HEK293 (cell line): ENCODE results near the gene CDK8.
"Not testable (repeated sequence)": the region's sequence is repeated elsewhere in the genome, so short reads cannot be mapped to it uniquely, and the experiment has no call there.

ENCODE experiments used
- CTCF ChIA-PET: fragments of 350-600 bp; formaldehyde crosslinking; extraction: SDS; loops from one replicate; lab custom pipeline; 2021; ENCODE audit warnings: antibody characterized with exemption; lab: Yijun Ruan, JAX
- POLR2A ChIA-PET: fragments of 300-600 bp; formaldehyde crosslinking; extraction: SDS; loops from one replicate; lab custom pipeline; 2020; ENCODE audit warnings: antibody characterized with exemption, inconsistent platforms; lab: Yijun Ruan, JAX
- H3K27ac ChIP-seq: fragments of 200-500 bp; sonication (Bioruptor generic); 2 replicates; pipeline ENCODE4 v1.5.1; 2014; ENCODE audit warnings: low read depth, low read length, control low read depth, inconsistent platforms; ENCODE audit errors: extremely low read depth
- H3K36me3 ChIP-seq, 2 experiments: fragments of 200-500 bp in 1 of 2; sonication (Bioruptor generic) in 1 of 2; 1 replicate in 1 of 2; 2 replicates in 1 of 2; pipeline ENCODE4 v1.5.1; 2014 to 2017; ENCODE audit warnings: inconsistent platforms in 2 of 2, low read length in 2 of 2; ENCODE audit not compliant: control insufficient read depth in 2 of 2, insufficient read depth in 1 of 2
- H3K4me1 ChIP-seq: fragments of 200-500 bp; sonication (Bioruptor generic); 2 replicates; pipeline ENCODE4 v1.5.1; 2014; ENCODE audit warnings: mild to moderate bottlenecking, low read length, inconsistent platforms; ENCODE audit not compliant: control insufficient read depth, insufficient read depth
- H3K4me3 ChIP-seq: 2 replicates; pipeline ENCODE4 v1.5.1; 2011; ENCODE audit warnings: low read depth, mild to moderate bottlenecking, control low read depth, low read length, moderate library complexity
- H3K9me3 ChIP-seq: fragments of 200-500 bp; sonication (Bioruptor generic); 2 replicates; pipeline ENCODE4 v1.5.1; 2014; ENCODE audit warnings: low read depth, low read length, inconsistent platforms; ENCODE audit not compliant: control insufficient read depth, insufficient read depth
- GLI2 ChIP-seq: fragments of 450-650 bp; formaldehyde crosslinking; IDR thresholded peaks from 2 replicates; pipeline ENCODE4; 2017; ENCODE audit warnings: missing biosample characterization, missing genetic modification characterization, low read depth, borderline replicate concordance
- KLF1 ChIP-seq: fragments of 450-650 bp; formaldehyde crosslinking; IDR thresholded peaks from 2 replicates; pipeline ENCODE4 v1.5.1; 2016; ENCODE audit warnings: missing biosample characterization, missing genetic modification characterization
- REPIN1 ChIP-seq: fragments of 450-650 bp; formaldehyde crosslinking; IDR thresholded peaks from 2 replicates; pipeline ENCODE4 v1.5.1; 2017; ENCODE audit warnings: missing biosample characterization, missing genetic modification characterization, low read depth
- SCRT2 ChIP-seq: fragments of 450-650 bp; formaldehyde crosslinking; IDR thresholded peaks from 2 replicates; pipeline ENCODE4 v1.5.1; 2016; ENCODE audit warnings: missing biosample characterization, missing genetic modification characterization
- ZBTB17 ChIP-seq: fragments of 450-650 bp; formaldehyde crosslinking; IDR thresholded peaks from 2 replicates; pipeline ENCODE4 v1.5.1; 2016; ENCODE audit warnings: missing biosample characterization, missing genetic modification characterization
- ZNF155 ChIP-seq: fragments of 450-650 bp; formaldehyde crosslinking; IDR thresholded peaks from 2 replicates; pipeline ENCODE4 v1.5.1; 2016; ENCODE audit warnings: missing biosample characterization, missing genetic modification characterization
- ZNF248 ChIP-seq: fragments of 450-650 bp; formaldehyde crosslinking; IDR thresholded peaks from 2 replicates; pipeline ENCODE4 v1.5.1; 2017; ENCODE audit warnings: missing biosample characterization, missing genetic modification characterization
- ZNF302 ChIP-seq: fragments of 450-650 bp; formaldehyde crosslinking; IDR thresholded peaks from 2 replicates; pipeline ENCODE4 v1.5.1; 2016; ENCODE audit warnings: missing biosample characterization, missing genetic modification characterization, low read depth
- ZNF324 ChIP-seq: fragments of 450-650 bp; formaldehyde crosslinking; IDR thresholded peaks from 2 replicates; pipeline ENCODE4 v1.5.1; 2016; ENCODE audit warnings: missing biosample characterization, missing genetic modification characterization
- ZNF366 ChIP-seq: fragments of 450-650 bp; formaldehyde crosslinking; conservative IDR thresholded peaks from 2 replicates; pipeline ENCODE4 v1.5.1; 2016; ENCODE audit warnings: missing biosample characterization, missing genetic modification characterization
- ZNF596 ChIP-seq: fragments of 450-650 bp; IDR thresholded peaks from 2 replicates; pipeline ENCODE4 v1.5.0; 2018; ENCODE audit warnings: missing biosample characterization, mild to moderate bottlenecking, missing genetic modification characterization, moderate library complexity
- TF ChIP-seq, protein P1 (sequence below): fragments of 450-650 bp; formaldehyde crosslinking; IDR thresholded peaks from 2 replicates; pipeline ENCODE4 v1.5.1; 2016; ENCODE audit warnings: missing biosample characterization, missing genetic modification characterization
- TF ChIP-seq, protein P2 (sequence below): fragments of 450-650 bp; formaldehyde crosslinking; IDR thresholded peaks from 2 replicates; pipeline ENCODE4 v1.5.1; 2016; ENCODE audit warnings: missing biosample characterization, missing genetic modification characterization
- TF ChIP-seq, protein P3 (sequence below): fragments of 450-650 bp; formaldehyde crosslinking; IDR thresholded peaks from 2 replicates; pipeline ENCODE4 v1.5.1; 2016; ENCODE audit warnings: missing biosample characterization, missing genetic modification characterization

The CDK8 gene

DNA sequence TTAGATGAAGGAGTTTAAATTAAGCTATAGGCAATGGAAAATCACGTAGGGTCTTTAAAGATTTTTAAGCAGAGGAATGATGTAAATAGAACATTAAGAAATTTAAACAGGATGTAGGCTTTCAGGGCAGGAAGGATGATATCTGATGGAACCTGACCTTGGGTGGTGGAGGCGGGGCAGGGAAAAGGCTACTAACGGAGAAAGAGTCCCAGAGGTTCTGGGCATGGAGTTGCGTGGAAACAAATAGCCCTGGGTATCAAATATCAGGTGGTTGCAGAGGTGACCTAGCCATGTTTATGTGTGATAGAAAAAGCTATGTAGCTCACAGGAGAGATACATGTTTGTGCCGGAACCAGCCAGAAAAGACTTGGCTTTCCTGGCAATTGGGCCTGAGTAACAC lies 7.8 kb upstream of the CDK8 start (continued):
- TF ChIP-seq, protein P1, sequence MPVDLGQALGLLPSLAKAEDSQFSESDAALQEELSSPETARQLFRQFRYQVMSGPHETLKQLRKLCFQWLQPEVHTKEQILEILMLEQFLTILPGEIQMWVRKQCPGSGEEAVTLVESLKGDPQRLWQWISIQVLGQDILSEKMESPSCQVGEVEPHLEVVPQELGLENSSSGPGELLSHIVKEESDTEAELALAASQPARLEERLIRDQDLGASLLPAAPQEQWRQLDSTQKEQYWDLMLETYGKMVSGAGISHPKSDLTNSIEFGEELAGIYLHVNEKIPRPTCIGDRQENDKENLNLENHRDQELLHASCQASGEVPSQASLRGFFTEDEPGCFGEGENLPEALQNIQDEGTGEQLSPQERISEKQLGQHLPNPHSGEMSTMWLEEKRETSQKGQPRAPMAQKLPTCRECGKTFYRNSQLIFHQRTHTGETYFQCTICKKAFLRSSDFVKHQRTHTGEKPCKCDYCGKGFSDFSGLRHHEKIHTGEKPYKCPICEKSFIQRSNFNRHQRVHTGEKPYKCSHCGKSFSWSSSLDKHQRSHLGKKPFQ = no peak
- no peak for TF ChIP-seq ZNF155 (tag by site-specific recombination)
- TF ChIP-seq, protein P2, sequence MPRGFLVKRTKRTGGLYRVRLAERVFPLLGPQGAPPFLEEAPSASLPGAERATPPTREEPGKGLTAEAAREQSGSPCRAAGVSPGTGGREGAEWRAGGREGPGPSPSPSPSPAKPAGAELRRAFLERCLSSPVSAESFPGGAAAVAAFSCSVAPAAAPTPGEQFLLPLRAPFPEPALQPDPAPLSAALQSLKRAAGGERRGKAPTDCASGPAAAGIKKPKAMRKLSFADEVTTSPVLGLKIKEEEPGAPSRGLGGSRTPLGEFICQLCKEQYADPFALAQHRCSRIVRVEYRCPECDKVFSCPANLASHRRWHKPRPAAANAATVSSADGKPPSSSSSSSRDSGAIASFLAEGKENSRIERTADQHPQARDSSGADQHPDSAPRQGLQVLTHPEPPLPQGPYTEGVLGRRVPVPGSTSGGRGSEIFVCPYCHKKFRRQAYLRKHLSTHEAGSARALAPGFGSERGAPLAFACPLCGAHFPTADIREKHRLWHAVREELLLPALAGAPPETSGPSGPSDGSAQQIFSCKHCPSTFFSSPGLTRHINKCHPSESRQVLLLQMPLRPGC (tag by site-specific recombination) = no peak
- no peak for TF ChIP-seq REPIN1 (tag by site-specific recombination)
- no peak for TF ChIP-seq ZNF596
- TF ChIP-seq ZNF248 (tag by site-specific recombination) = no peak
- TF ChIP-seq, all 188 proteins: peak for 0

DNA sequence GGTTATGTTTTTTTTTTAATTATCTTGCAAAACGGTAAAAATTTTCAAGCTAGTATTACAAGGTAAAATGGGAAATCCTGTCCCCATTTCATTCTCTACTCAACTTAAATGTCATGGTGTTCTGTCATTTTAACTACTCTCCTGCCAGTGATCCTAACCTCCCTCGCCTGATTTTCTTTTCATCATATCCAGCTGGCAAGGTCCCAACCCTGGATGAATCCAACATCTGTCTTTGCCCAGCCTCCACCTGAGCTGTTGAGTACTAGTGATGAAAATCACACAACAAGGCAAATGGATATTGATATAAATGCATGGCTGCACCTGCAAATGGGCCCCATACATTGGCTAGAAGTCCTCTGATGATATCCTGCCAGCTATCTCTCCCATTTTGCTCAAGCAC lies 6.9 kb upstream of the CDK8 start:
- ChIA-PET POLR2A (no interaction called here), CTCF (no interaction called here)
- Histone ChIP-seq H3K4me3 (no peak overlapping the region), H3K27ac (no peak overlapping the region), H3K4me1 (no peaks in the 10 kb centered on the region; the same call in none of the 2 replicates)
- TF ChIP-seq ZNF302 (tag by site-specific recombination) (no peak), GLI2 (tag by site-specific recombination) (no peak)
- TF ChIP-seq, all 188 proteins: peak for 0
- Histone ChIP-seq H3K9me3 (no peaks in the 10 kb centered on the region), H3K36me3 (no peaks in the 10 kb centered on the region)

DNA sequence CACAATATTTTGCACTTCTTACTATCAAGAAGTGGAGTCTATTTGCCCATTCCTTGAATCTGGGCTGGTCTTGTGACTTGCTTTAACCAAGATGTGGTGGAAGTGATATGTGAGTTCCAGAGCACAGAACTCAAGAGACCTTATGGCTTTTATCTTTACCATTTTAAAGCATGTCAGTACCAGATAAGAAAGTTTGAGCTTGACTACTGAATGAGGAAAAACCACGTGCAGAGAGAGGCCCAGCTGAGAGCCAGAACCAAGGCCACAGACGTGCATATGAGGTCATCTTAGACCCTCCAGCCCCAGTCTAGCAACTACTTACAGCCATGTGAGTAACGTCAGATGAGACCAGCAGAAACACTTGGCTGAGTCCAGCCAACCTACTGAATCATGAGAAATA lies 6.3 kb upstream of the CDK8 start:
- Histone ChIP-seq H3K4me1 (no peaks in the 10 kb centered on the region; the same call in none of the 2 replicates), H3K4me3 (no peak overlapping the region), H3K36me3 (no peaks in the 10 kb centered on the region), H3K9me3 (no peaks in the 10 kb centered on the region), H3K27ac (no peak overlapping the region)
- TF ChIP-seq SCRT2 (tag by site-specific recombination) (no peak), ZNF324 (tag by site-specific recombination) (no peak), KLF1 (tag by site-specific recombination) (no peak)
- POLR2A ChIA-PET = no interaction called here
- CTCF ChIA-PET = no interaction called here

DNA sequence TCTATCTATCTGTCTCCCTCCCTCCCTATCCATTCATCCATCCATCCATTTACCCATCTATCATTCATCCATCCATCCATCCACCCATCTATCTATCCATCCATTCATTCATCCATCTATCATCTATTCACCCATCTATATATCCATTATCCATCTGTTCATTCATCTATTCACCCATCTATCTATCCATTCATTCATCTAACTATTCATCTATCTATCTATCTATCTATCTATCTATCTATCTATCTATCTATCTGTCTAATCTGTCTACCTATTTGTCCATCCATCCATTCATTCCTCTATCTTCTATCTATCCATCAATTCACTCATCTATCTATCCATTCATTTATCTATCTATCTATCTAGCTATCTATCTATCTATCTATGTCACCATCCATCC lies 4.4 kb upstream of the CDK8 start:
- CTCF ChIA-PET = no interaction called here
- H3K36me3 ChIP-seq = no peaks in the 10 kb centered on the region
- H3K9me3 ChIP-seq = no peaks in the 10 kb centered on the region
- no peak overlapping the region for H3K27ac ChIP-seq
- no peaks in the 10 kb centered on the region; the same call in none of the 2 replicates for H3K4me1 ChIP-seq
- POLR2A ChIA-PET = no interaction called here
- TF ChIP-seq, protein P3, sequence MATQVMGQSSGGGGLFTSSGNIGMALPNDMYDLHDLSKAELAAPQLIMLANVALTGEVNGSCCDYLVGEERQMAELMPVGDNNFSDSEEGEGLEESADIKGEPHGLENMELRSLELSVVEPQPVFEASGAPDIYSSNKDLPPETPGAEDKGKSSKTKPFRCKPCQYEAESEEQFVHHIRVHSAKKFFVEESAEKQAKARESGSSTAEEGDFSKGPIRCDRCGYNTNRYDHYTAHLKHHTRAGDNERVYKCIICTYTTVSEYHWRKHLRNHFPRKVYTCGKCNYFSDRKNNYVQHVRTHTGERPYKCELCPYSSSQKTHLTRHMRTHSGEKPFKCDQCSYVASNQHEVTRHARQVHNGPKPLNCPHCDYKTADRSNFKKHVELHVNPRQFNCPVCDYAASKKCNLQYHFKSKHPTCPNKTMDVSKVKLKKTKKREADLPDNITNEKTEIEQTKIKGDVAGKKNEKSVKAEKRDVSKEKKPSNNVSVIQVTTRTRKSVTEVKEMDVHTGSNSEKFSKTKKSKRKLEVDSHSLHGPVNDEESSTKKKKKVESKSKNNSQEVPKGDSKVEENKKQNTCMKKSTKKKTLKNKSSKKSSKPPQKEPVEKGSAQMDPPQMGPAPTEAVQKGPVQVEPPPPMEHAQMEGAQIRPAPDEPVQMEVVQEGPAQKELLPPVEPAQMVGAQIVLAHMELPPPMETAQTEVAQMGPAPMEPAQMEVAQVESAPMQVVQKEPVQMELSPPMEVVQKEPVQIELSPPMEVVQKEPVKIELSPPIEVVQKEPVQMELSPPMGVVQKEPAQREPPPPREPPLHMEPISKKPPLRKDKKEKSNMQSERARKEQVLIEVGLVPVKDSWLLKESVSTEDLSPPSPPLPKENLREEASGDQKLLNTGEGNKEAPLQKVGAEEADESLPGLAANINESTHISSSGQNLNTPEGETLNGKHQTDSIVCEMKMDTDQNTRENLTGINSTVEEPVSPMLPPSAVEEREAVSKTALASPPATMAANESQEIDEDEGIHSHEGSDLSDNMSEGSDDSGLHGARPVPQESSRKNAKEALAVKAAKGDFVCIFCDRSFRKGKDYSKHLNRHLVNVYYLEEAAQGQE (tag by site-specific recombination) = no peak
- TF ChIP-seq ZNF366 (peak; percentile 86), ZBTB17 (tag by site-specific recombination) (peak; percentile 78)
- TF ChIP-seq, all 188 proteins: peak for 2
- no peak overlapping the region for H3K4me3 ChIP-seq

DNA sequence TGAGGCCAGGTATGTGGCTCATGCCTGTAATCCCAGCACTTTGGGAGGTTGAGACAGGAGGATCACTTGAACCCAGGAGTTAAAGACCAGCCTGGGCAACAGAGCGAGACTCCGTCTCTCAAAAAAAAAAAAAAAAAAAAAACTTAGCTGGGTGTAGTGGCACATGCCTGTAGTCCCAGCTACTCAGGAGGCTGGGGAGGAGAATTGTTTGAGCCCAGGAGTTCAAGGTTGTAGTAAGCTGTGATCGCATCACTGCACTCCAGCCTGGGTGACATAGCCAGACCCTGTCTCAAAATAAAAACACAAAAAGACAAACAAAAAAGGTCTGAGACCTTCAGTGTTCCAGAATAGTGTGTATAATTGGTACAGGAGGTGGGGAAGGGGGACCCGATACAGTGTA lies 1.9 kb upstream of the CDK8 start:
- CTCF ChIA-PET, H3K4me3 ChIP-seq, H3K36me3 ChIP-seq, POLR2A ChIA-PET, H3K4me1 ChIP-seq, H3K27ac ChIP-seq, H3K9me3 ChIP-seq: not testable (repeated sequence)
